IMR-90 (cell line): ENCODE results near the gene CPSF4. TPM values are rescaled to one million over a fixed set of nuclear protein-coding genes. Genes with fewer than 3 reads are reported as not detected.

Source experiments
- ATAC-seq: fragments of 200-7000 bp; cut with Tn5 transposase; 2 replicates; pipeline ENCODE4 v1.9.1; 2020; ENCODE audit warnings: low read depth, mild to moderate bottlenecking, moderate library complexity
- BruUV-seq: library from RNA; stranded (reverse); fragments of 400-500 nt; replicated peaks from 2 replicates; lab custom pipeline; 2021; lab: Mats Ljungman, UMichigan
- CTCF ChIA-PET: fragments of 300-600 bp; formaldehyde crosslinking; extraction: SDS; loops from one replicate; lab custom pipeline; 2021; ENCODE audit warnings: antibody characterized with exemption; lab: Yijun Ruan, JAX
- POLR2A ChIA-PET: fragments of 300-600 bp; sonication (Branson Sonifier 250); formaldehyde crosslinking; loops from one replicate; lab custom pipeline; 2022; ENCODE audit warnings: antibody characterized with exemption; ENCODE audit not compliant: unreplicated experiment; lab: Charles Lee
- DNase-seq: peaks from one replicate; pipeline ENCODE4 v3.0.0; 2013
- H2AFZ ChIP-seq: replicated peaks from 2 replicates; pipeline ENCODE3; 2013; ENCODE audit warnings: low read length, mild to moderate bottlenecking; ENCODE audit not compliant: poor library complexity
- H2AK5ac ChIP-seq: 2 replicates; pipeline ENCODE4 v1.6.1; 2013; ENCODE audit warnings: low read depth, low read length, inconsistent platforms
- H2AK9ac ChIP-seq: replicated peaks from 2 replicates; pipeline ENCODE3; 2013; ENCODE audit warnings: mild to moderate bottlenecking, low read depth, low read length, moderate library complexity; ENCODE audit not compliant: poor library complexity
- H2BK120ac ChIP-seq: 2 replicates; pipeline ENCODE4 v1.6.1; 2013; ENCODE audit warnings: low read depth, low read length, inconsistent platforms
- H2BK15ac ChIP-seq: 3 replicates; pipeline ENCODE4 v1.6.1; 2013; ENCODE audit warnings: low read depth, low read length, inconsistent platforms
- H2BK20ac ChIP-seq: 2 replicates; pipeline ENCODE4 v1.6.1; 2013; ENCODE audit warnings: low read depth, mild to moderate bottlenecking, inconsistent platforms, low read length, moderate library complexity
- H2BK5ac ChIP-seq: 2 replicates; pipeline ENCODE4 v1.6.1; 2013; ENCODE audit warnings: mild to moderate bottlenecking, low read depth, low read length, inconsistent platforms; ENCODE audit not compliant: poor library complexity, severe bottlenecking
- H3K14ac ChIP-seq: replicated peaks from 2 replicates; pipeline ENCODE4 v1.6.1; 2013; ENCODE audit warnings: low read depth, low read length, inconsistent platforms
- H3K18ac ChIP-seq: 2 replicates; pipeline ENCODE4 v1.6.1; 2013; ENCODE audit warnings: low read depth, low read length, control low read depth
- H3K23ac ChIP-seq: 2 replicates; pipeline ENCODE4 v1.6.1; 2013; ENCODE audit warnings: low read depth, low read length, inconsistent platforms
- H3K27ac ChIP-seq: 2 replicates; pipeline ENCODE4 v1.5.1; 2013; ENCODE audit warnings: mild to moderate bottlenecking, control low read depth, low read length; ENCODE audit not compliant: insufficient read depth
- H3K27me3 ChIP-seq: 2 replicates; pipeline ENCODE4 v1.6.1; 2013; ENCODE audit warnings: low read length; ENCODE audit not compliant: control insufficient read depth, insufficient read depth
- H3K36me3 ChIP-seq: 2 replicates; pipeline ENCODE4 v1.6.1; 2013; ENCODE audit warnings: low read length, mixed read lengths; ENCODE audit not compliant: control insufficient read depth, insufficient read depth
- H3K4ac ChIP-seq: 2 replicates; pipeline ENCODE4 v1.6.1; 2013; ENCODE audit warnings: low read depth, low read length, inconsistent platforms
- H3K4me1 ChIP-seq: 2 replicates; pipeline ENCODE4 v1.6.1; 2013; ENCODE audit warnings: low read length, mixed read lengths; ENCODE audit not compliant: control insufficient read depth, insufficient read depth
- H3K4me2 ChIP-seq: 2 replicates; pipeline ENCODE4 v1.6.1; 2013; ENCODE audit warnings: low read depth, mild to moderate bottlenecking, control low read depth, low read length, moderate library complexity
- H3K4me3 ChIP-seq: 2 replicates; pipeline ENCODE4 v1.5.1; 2013; ENCODE audit warnings: low read depth, mild to moderate bottlenecking, control low read depth, low read length, moderate library complexity; ENCODE audit not compliant: insufficient read depth
- H3K56ac ChIP-seq: 2 replicates; pipeline ENCODE4 v1.6.1; 2013; ENCODE audit warnings: low read length, inconsistent platforms; ENCODE audit not compliant: insufficient read depth; ENCODE audit errors: extremely low read depth
- H3K79me1 ChIP-seq, 2 experiments: 2 replicates each; pipeline ENCODE4 v1.6.1; 2013; ENCODE audit warnings: low read length in 2 of 2, inconsistent platforms in 1 of 2, low read depth in 1 of 2
- H3K9ac ChIP-seq: 2 replicates; pipeline ENCODE4 v1.6.1; 2013; ENCODE audit warnings: low read depth, low read length, control low read depth
- H3K9me1 ChIP-seq: 2 replicates; pipeline ENCODE4 v1.6.1; 2013; ENCODE audit warnings: low read length, inconsistent platforms; ENCODE audit not compliant: insufficient read depth
- H3K9me3 ChIP-seq: 2 replicates; pipeline ENCODE4 v1.6.1; 2013; ENCODE audit warnings: low read length; ENCODE audit not compliant: control insufficient read depth, insufficient read depth
- H4K20me1 ChIP-seq: 2 replicates; pipeline ENCODE4 v1.6.1; 2013; ENCODE audit warnings: low read length, inconsistent platforms; ENCODE audit not compliant: insufficient read depth
- H4K5ac ChIP-seq: 2 replicates; pipeline ENCODE4 v1.6.1; 2013; ENCODE audit warnings: mild to moderate bottlenecking, low read depth, low read length, control low read depth
- H4K8ac ChIP-seq, 2 experiments: 2 replicates each; pipeline ENCODE4 v1.6.1; 2013; ENCODE audit warnings: low read depth in 2 of 2, low read length in 2 of 2, control low read depth in 1 of 2, inconsistent platforms in 1 of 2
- H4K91ac ChIP-seq: 2 replicates; pipeline ENCODE4 v1.6.1; 2013; ENCODE audit warnings: low read depth, low read length, inconsistent platforms; ENCODE audit not compliant: insufficient read depth
- MAZ ChIP-seq: IDR thresholded peaks from 2 replicates; pipeline ENCODE4 v1.6.1; 2012; ENCODE audit warnings: low read depth, mild to moderate bottlenecking, low read length, improper control_type of control experiment, moderate library complexity, borderline replicate concordance
- MXI1 ChIP-seq: IDR thresholded peaks from 2 replicates; pipeline ENCODE4 v1.6.1; 2012; ENCODE audit warnings: low read depth, mild to moderate bottlenecking, low read length, moderate library complexity, borderline replicate concordance
- RCOR1 ChIP-seq: IDR thresholded peaks from 2 replicates; pipeline ENCODE4 v1.6.1; 2012; ENCODE audit warnings: mild to moderate bottlenecking, low read length, improper control_type of control experiment; ENCODE audit not compliant: insufficient replicate concordance
- WGBS, 2 experiments: methylation state at CpG; one replicate each; pipeline versions ENCODE4 v1.1.5 to v1.1.7; 2013; ENCODE audit warnings: missing lambda C conversion rate in 2 of 2; ENCODE audit not compliant: insufficient read length in 1 of 2; ENCODE audit errors: extremely low coverage in 2 of 2; 5-methylcytosine and 5-hydroxymethylcytosine counted together
- dilution Hi-C: fragments of 300-500 bp; cut with HindIII; formaldehyde crosslinking; loops from one replicate; pipeline ENCODE4 v1.14.3; 2018; ENCODE audit warnings: low sequenced_read_pairs; ENCODE audit not compliant: unreplicated experiment
- in situ Hi-C: fragments of 300-500 bp; cut with MboI; formaldehyde crosslinking; loops from 3 replicates; pipeline ENCODE4 v1.14.3; 2019; ENCODE audit warnings: low sequenced_read_pairs, inconsistent platforms, mixed read lengths
- intact Hi-C: fragments of 100-400 bp; cut with micrococcal nuclease; formaldehyde crosslinking; loops from 2 replicates; pipeline ENCODE4 v1.10.0; 2022
- polyA plus RNA-seq, 3 experiments: library from polyadenylated mRNA; depleted of rRNA; stranded (reverse); fragments of >200 nt; gene quantifications; 2 replicates each; pipeline ENCODE4 v1.2.3, GENCODE V29; 2012; ENCODE audit warnings: low replicate concordance in 1 of 3
- total RNA-seq: library from RNA; depleted of rRNA; stranded (reverse); fragments of >200 nt; gene quantifications from 2 replicates; pipeline ENCODE4 v1.2.3, GENCODE V29; 2012

The CPSF4 gene
- total and polyA plus RNA-seq, 2 of the 4 experiments (the other 2 are of a cell fraction): 23.8 to 44.9 TPM

DNA sequence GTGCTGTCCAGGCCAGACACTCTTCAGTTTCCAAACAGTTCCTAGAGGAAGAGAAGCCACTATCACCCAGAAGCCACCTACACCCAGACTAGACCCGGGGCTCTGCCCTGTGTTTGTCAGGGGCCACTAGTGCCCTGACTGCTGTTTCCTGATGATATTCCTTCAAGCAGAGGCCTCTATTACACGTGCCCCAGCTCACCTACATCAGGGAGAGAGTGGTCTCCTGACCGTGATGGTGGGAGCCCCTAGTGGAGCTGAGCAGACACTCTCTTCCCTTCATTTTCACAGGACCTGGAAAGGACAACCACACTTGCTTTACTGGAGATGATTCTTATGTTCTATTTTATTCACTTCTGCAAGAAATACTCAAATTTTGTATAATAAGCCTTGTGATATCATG, 52.1 kb downstream of the CPSF4 start:
- Histone ChIP-seq H3K14ac (no peak overlapping the region), H3K79me1 (peaks cover 28 to 29% of the 10 kb centered on the region in 2 experiments), H3K27me3 (no peaks in the 10 kb centered on the region), H3K4ac (no peak overlapping the region), H4K5ac (no peak overlapping the region), H2BK20ac (no peak overlapping the region), H2BK120ac (no peak overlapping the region), H4K91ac (no peak overlapping the region), H2AK9ac (no peak overlapping the region), H2AFZ (no peak overlapping the region), H2AK5ac (no peak overlapping the region), H3K4me3 (no peak overlapping the region), H3K27ac (no peak overlapping the region), H3K9me3 (peaks cover 29% of the 10 kb centered on the region), H3K23ac (no peak overlapping the region), H3K9ac (no peak overlapping the region), H3K18ac (no peak overlapping the region), H3K9me1 (no peaks in the 10 kb centered on the region), H3K56ac (no peak overlapping the region), H3K4me1 (no peaks in the 10 kb centered on the region), H2BK15ac (no peak overlapping the region), H4K8ac (no peak overlapping the region), H4K20me1 (no peaks in the 10 kb centered on the region), H3K36me3 (peaks cover 33% of the 10 kb centered on the region), H3K4me2 (no peak overlapping the region), H2BK5ac (no peak overlapping the region)
- TF ChIP-seq MAZ: no peak
- no peak for TF ChIP-seq RCOR1
- no peak for TF ChIP-seq MXI1
- CTCF ChIA-PET: no interaction called here
- POLR2A ChIA-PET: no interaction called here
- no TSS peak for BruUV-seq
- in situ Hi-C loops (no loop called here), dilution Hi-C loops (no loop called here), intact Hi-C loops (no loop called here)
- ATAC-seq: no peak
- WGBS, 2 experiments: no CpG with 5 or more reads among the region's 3 CpGs
- no peak for DNase-seq
